ENCODE results near the gene DERA.

DERA gene

DNA sequence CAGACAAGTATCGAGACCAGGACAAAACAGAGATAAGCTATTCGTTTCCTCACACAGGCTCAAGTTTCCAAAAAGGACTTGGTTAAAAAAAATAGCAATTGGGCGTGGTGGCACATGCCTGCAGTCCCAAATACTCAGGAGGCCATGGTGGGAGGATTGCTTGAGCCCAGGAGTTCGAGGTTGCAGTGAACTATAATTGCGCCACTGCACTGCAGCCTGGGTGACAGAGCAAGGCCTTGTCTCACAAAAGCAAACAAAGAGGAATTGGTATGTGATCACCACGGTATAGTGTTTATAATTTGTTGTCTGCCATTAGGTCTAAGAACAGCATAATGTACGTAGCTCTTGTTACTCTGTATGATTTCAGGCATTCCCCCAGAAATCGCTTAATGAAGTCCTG lies 175.3 kb downstream of the DERA start:
- H3K4me3 Mint-ChIP-seq = no peak overlapping the region
- H3K9me3 Mint-ChIP-seq (ENCODE audit: low read depth) = no peaks in the 10 kb centered on the region
- H3K27me3 Mint-ChIP-seq = no peaks in the 10 kb centered on the region
- no peak overlapping the region for H3K27ac Mint-ChIP-seq
- no peaks in the 10 kb centered on the region for H3K36me3 Mint-ChIP-seq
- H3K4me1 Mint-ChIP-seq (ENCODE audit: low read depth) = no peaks in the 10 kb centered on the region

DNA sequence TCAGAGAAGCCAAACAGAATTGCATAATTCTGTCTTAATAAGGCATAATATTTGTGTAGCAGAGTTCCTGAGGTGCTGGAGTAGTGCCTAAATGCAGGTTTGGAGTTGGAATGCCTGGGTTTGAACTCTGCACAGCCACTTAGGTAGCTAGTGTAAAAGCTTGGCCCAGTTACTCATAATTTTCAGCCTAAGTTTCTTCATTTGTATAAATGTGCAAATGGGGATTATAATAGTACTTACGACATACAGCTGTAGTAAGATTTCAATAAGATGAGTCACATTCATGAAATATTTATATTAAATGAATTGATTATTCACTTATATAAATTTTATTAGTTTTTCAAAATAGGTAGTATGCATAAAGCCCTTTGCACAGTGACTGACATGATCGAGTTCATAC lies 175.8 kb downstream of the DERA start:
- Mint-ChIP-seq H3K27me3 (no peaks in the 10 kb centered on the region), H3K4me1 (ENCODE audit: low read depth) (no peaks in the 10 kb centered on the region), H3K36me3 (no peaks in the 10 kb centered on the region), H3K9me3 (ENCODE audit: low read depth) (no peaks in the 10 kb centered on the region), H3K27ac (no peak overlapping the region), H3K4me3 (no peak overlapping the region)
